Sciatic nerve (tissue), 2 donors: ENCODE data around the gene BCAM. TPM values are rescaled to one million over a fixed set of nuclear protein-coding genes. Genes with fewer than 3 reads are reported as not detected.
A peak's percentile ranks its signal among the peaks of the same experiment; 100 is the strongest.

Experiments used
- ATAC-seq: fragments of 200-7000 bp; cut with Tn5 transposase; one replicate; pipeline ENCODE4 v1.9.1; 2020; ENCODE audit warnings: mild to moderate bottlenecking, moderate library complexity
- DNase-seq: peaks from one replicate; pipeline ENCODE4 v3.0.0-alpha.2; 2020; ENCODE audit warnings: low spot score
- intact Hi-C: fragments of 100-400 bp; cut with DNase I; formaldehyde crosslinking; loops from one replicate; pipeline ENCODE4 v1.14.2; 2022
- total RNA-seq: library from RNA; stranded (reverse); fragmentation: NEBNext Ultra II Directional; extraction: Animal tissue kit (Norgen Biotek cat#: 25700); gene quantifications from one replicate; pipeline ENCODE4 v1.2.1, GENCODE V29; 2021
- donor health status: DM: no; HTN: no; CAD: no.
- donor health status: DM: no; HTN: no; CAD: no.

The BCAM gene
- total RNA-seq, 1 donor from 2014 or later, result 164 TPM

DNA sequence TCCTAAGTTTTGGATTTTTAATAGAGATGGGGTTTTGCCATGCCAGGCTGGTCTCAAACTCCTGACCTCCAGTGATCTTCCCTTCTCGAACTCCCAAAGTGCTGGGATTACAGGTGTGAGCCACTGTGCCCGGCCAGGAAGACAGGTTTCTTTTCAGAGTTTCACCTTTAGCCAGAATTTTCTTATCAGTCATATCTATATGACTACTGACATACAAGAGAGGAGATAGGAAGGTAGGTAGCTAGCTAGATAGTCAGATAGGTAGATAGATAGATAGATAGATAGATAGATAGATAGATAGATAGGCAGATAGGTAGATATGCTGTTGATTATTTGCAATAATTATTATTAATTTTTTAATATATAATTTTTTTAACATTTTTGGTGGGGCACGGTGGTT lies 23.6 kb upstream of the BCAM start:
- intact Hi-C loops, result loop anchor here (5.0 kb wide), 1 partner anchor 57 kb away; no protein-coding TSS in a partner anchor
- DNase-seq, result no peak
- ATAC-seq, result no peak

DNA sequence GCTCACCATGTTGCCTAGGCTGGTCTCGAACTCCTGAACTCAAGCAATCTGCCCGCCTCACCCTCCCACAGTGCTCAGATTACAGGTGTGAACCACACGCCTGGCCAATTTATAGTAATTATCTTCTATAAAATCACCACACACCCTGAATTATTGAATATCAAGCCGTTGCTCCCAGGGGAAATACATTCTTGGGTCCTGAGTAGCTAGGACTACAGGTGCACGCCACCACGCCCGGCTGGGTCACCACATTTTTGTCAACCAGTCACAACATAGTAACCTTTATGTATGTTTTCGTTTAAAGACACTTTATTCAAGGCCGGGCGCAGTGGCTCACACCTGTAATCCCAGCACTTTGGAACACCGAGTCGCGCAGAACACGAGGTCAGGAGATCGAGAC lies 22.9 kb upstream of the BCAM start:
- ATAC-seq (no peak), DNase-seq (no peak)
- intact Hi-C loops, result loop anchor here (5.0 kb wide), 1 partner anchor 56 kb away; no protein-coding TSS in a partner anchor

DNA sequence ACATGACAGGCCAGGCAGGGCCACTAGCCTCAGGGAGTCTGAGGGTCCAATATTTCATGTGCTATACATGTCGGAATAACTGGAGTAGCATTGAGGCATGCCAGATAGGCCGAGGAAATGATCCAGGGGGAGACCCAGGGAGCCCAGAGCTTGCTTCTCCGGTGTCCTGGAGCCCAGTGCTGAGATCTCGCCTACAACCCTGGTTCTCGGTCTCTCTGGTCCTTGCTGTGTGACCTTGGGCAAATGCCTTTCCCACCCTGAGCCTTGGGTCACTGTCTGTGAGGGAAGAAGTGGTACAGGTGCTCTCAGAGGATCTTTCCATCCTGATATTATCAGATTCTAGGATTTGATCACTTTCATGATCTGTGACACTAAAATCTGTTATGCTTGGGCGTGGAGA lies 19.9 kb upstream of the BCAM start:
- intact Hi-C loops, result loop anchor here (5.0 kb wide), 1 partner anchor 53 kb away; no protein-coding TSS in a partner anchor

DNA sequence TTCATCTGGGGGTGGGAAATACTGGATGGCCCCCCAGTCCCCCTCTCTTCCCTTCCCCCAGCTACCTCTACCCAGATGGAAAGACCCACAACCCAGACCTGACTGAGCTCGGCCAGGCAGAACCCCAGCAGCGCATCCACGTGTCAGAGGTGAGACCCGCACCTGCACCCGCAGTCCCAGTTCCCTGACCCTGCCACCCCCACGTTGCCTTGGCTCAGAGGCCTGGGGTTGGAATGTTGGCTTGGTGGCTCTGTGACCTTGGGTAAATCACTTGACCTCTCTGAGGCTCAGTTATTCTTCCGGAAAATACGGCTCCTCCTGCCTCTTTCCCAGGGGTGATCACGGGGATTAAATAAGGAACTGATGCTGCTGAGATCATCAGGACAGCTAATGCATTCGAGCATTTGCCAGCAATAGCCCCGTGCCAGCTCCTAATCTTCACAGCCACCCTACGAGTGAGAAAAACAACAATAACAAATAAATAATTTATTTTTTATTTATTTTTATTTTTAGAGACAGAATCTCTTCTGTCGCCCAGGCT lies 18.9 kb upstream of the BCAM start:
- DNase-seq (no peak), ATAC-seq (no peak)
- intact Hi-C loops, result loop anchor here (5.0 kb wide), 1 partner anchor 52 kb away; no protein-coding TSS in a partner anchor

More for the DNA sequence above, 19.9 kb upstream of the BCAM start:
- no peak for DNase-seq
- no peak for ATAC-seq

DNA sequence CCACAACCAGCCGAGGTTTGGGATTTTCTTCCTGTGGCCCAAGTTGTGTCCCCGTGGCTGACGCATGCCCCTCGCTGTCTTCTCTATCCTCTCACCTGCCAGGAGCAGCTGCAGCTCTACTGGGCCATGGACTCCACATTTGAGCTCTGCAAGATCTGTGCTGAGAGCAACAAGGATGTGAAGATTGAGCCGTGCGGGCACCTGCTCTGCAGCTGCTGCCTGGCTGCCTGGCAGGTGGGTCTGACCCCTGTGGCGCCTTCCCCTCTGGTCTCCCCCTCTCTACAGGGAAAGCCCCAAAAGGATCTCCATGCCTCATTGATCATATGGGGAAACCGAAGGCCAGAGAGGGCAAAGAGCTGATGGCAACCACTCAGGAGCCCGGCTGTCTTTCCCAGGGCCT lies 16.6 kb upstream of the BCAM start:
- no peak for ATAC-seq
- intact Hi-C loops, result no loop called here
- DNase-seq, result no peak

DNA sequence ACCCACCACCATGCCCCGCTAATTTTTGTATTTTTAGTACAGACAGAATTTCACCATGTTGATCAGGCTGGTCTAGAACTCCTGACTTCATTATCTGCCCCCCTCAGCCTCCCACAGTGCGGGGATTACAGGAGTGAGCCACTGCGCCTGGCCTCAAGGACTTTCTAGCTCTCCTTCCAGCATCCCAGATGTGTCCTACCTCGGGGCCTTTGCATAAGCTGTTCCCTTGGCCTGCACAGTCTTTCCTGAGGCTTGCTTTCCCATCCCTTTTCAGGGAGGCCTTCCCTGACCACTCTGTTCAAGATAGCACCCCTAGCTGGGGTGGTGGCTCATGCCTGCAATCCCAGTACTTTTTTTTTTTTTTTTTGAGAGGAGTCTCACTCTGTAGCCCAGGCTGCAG lies 14.3 kb upstream of the BCAM start:
- intact Hi-C loops, result no loop called here
- ATAC-seq, result no peak
- DNase-seq, result no peak

DNA sequence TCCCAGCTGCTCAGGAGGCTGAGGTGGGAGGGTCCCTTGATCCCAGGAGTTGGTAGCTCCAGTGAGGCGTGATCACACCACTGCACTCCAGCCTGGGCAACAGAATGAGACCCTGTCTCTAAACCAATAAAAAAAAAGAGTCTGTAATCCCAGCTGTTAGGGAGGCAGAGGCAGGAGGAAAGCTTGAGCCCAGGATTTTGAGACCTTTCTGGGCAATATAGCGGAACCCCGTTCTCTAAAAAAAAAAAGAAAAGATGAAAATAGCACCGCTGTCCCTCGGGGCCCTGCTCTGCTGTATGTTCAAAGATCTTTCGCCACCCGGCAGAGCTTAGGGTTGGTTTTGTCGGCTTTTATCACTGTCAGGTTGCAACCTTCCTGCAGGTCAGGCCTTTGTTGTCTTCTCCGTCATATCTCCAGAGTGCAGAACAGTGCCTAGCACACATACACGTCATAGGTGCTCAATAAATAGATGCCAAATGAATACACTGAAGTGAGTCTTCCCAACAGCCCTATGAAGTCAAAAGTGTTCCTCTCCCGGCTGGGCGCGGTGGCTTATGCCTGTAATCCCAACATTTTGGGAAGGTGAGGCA lies 13.4 kb upstream of the BCAM start:
- intact Hi-C loops, result no loop called here
- ATAC-seq (no peak), DNase-seq (no peak)

DNA sequence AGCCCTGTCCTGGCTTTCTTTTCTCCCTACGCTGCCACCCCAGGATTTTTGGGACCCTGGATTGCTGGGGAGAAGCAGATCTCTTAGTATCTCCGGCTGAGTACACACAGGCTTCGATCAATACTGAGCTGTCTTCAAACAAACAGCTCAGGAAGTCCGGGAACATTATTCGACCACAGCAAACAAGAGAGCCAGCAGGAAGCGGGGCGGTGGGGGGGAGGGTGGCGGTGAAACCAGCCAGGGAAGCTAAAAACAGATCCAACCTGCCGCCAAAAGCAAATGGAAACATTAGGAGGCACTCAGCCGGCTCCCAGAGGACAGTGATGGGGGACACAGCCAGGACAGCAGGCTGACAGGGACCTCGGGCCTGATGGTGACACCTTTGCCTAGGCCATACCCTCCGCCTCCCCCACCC lies 12.2 kb upstream of the BCAM start:
- DNase-seq, result no peak
- intact Hi-C loops, result no loop called here
- no peak for ATAC-seq

DNA sequence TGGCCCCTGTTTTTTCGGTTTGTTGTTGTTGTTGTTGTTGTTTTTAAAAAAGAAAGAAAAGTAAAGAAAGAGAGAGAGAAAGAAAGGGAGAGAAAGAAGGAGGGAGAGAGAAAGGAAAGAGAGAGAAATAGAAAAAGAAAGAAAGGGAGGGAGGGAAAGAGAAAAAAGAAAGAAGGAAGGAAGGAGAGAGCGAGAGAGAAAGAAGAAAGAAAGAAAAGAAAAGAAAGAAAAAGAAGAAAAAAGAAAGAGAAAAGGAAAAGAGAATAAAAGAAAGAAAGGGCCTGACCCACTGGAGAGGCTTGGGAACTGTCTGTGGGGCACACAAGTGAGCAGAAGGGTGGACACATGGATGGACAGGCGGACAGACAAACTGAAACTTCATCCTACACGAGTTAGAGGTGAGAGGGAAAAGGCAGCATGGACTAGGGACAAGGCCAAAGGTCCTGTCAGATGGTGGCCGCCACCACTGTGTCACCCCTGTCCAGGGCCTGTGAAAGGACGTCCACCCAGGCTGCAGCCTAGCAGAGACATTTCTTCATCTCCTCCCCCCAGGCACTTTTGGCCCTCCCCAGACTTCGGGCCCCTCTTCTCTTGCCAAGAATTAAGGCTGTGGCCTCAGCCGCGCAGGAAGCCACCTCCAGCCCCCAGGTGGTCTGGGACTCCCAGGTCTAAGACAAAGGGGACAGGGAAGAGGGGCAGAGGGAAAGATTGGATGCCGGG lies 9.1 kb upstream of the BCAM start:
- intact Hi-C loops, result loop anchor here (5.0 kb wide), 1 partner anchor 43 kb away; no protein-coding TSS in a partner anchor
- DNase-seq, result no peak
- peak; percentile 51 for ATAC-seq

DNA sequence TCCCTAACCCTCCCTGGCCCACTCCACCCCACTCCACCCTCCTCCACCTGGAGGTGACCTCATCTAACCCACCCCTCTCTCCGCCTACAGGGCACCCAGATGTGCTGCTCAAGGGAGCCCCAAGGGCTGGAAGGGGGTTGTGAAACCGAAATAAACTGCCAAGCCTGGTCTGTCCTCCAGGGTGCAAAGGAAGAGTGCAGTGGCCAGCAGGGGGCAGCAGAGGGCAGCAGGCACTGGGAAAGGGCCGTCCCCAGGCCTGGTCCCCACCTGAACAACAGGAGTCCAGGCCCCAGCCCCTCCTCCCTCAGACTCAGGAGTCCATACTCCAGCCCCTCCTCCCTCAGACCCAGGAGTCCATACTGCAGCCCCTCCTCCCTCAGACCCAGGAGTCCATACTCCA lies 8.4 kb upstream of the BCAM start:
- peak; percentile 93 for DNase-seq
- ATAC-seq, result peak; percentile 97
- intact Hi-C loops, result loop anchor here (5.0 kb wide), 1 partner anchor 42 kb away; no protein-coding TSS in a partner anchor

DNA sequence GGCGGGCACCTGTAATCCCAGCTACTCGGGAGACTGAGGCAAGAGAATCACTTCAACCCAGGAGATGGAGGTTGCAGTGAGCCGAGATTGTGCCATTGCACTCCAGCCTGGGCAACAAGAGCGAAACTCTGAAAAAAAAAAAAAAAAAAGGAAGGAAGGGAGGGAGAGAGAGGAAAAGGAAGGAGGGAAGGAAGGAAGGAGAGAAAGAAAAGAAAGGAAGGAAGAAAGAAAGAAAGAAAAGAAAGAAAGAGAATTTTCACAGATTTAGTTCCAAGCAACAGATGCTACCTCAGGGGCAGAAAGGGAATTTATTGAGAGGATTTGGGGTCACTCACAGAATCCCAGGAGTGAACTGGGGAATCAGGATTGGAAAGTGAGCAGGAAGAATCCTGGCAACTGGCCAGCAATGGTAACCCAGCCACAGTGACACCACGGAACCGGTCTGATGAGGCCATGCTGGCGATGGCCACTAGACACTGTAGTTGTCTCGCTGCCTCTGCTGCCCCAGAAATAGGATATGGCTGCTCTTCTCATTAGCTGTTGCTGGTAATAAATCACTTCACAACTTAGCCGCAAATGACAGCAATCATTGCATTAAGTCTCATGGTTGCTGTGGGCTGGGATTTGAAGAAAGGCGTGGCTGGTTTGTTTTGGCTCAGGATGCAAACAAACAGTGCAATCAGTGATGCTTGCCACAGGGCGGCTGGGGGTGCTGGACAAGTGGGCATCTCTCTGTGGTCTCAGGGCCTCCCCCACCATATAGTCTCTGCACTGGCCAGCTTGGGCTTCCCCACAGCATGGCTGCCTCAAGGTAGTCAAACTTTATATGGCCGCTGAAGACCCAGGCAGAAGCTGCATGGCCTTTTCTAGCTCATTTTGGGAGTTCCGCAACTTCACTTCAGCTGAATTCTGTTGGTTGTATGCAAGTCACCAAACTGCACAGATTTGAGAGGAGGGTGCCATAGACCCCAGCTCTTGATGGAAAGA lies 5.2 kb upstream of the BCAM start:
- DNase-seq, result no peak
- ATAC-seq, result no peak
- intact Hi-C loops, result loop anchor here (5.0 kb wide), 1 partner anchor 39 kb away; no protein-coding TSS in a partner anchor

DNA sequence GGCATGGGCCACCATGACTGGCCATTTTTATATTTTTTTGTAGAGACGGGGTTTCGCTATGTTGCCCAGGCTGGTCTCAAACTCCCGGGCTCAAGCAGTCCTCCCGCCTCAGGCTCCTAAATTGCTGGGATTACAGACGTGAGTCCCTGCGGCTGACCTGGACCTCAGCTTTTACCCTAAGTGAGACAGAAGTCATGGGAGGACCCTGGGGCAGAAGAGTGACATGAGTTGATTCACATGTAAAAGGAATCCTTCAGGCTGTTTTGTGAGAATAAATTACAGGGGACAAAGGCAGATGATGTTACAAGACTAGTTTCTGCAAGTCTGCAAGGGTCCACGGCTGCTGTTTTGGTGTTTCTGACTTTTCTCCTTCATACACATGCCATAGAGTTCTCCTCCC lies 2.6 kb upstream of the BCAM start:
- intact Hi-C loops, result no loop called here
- ATAC-seq (no peak), DNase-seq (no peak)

DNA sequence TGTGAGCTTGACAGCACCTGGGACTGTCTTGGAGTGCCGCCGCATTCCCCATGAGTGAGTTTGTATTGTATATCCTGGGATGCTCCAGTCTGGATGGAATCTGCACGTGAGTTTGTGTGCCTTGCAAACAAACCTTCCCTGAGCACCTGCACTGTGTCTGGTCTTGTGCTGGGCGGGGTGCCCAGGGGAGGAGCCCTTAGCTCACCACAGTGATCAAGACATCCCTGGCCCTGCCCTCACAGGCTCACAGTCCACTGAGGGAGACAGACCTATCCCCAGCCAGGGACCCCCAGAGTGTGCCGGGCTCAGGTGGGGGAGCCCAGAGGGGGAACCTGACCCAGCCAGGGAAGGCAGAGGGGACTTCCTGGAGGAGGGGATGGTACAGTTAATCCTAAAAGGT lies 1.7 kb upstream of the BCAM start:
- DNase-seq, result no peak
- intact Hi-C loops, result no loop called here
- ATAC-seq, result no peak

DNA sequence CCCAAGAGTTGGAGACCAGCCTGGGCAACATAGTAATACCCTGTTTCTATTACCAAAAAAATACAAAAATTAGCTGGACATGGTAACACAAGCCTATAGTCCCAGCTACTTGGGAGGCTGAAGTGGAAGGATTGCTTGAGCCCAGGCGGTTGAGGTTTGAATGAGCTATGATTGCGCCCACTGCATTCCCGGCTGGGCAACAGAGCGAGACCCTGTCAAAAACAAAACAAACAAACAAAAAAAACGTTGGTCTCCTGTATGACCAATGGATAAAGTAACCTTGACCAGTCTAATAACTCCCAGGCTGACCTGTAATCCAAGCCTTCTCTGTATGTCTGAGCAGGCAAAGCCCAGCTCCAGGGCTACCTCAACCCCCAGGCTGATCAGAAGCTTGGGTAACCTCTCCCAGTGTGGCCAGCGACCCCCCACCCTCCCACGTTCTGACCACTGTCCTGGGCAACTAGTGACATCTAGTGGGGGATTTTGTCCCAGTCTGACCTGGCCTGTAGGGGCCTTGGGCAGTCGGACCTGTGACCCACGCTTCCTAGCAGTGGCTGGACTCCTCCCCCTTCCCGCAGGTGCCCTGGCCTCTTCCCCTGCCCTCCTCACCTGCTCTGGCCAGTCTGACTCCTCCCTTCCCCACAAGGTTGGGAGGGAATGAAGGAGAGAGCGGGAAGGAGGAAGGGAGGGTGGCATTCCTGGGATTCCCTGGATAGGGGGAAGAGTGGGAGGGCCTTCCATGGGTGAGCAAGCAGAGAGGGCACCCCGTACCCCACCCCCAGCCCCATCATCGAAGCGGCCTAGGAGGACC lies 1.0 kb upstream of the BCAM start:
- ATAC-seq (peak; percentile 61), DNase-seq (no peak)
- intact Hi-C loops, result no loop called here

DNA sequence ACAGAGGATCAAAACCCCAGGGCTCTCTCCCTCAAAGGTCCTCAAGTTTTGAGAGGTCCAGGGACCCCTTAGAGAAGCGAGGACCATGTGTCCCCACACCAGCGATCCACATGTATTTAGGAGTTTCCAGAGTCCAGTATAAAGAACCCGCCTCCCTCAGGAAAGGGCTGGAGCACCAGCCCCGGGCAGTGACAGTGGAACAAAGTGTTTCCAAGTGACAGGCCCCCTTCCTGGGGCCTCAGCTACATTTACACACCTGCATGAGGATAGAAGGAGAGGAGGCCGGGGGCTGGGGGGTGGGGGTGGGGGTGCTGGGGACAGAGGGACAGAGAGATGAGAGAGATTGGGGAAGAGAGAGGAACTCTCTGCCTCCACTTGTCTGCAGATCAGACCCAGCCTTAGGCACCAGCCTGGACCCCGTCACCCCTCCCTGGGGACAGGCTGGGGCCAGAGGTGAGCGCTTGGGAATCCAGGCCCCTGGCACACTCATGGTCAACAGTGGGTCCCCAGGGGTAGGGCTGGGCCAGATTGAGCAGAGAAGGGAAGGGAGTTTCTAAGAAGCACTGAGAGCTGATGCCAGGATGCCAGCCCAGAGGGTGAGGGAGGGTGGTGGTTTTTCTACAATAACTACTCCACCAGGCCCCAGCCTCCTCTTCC lies 802 bp downstream of the BCAM start:
- intact Hi-C loops, result no loop called here

DNA sequence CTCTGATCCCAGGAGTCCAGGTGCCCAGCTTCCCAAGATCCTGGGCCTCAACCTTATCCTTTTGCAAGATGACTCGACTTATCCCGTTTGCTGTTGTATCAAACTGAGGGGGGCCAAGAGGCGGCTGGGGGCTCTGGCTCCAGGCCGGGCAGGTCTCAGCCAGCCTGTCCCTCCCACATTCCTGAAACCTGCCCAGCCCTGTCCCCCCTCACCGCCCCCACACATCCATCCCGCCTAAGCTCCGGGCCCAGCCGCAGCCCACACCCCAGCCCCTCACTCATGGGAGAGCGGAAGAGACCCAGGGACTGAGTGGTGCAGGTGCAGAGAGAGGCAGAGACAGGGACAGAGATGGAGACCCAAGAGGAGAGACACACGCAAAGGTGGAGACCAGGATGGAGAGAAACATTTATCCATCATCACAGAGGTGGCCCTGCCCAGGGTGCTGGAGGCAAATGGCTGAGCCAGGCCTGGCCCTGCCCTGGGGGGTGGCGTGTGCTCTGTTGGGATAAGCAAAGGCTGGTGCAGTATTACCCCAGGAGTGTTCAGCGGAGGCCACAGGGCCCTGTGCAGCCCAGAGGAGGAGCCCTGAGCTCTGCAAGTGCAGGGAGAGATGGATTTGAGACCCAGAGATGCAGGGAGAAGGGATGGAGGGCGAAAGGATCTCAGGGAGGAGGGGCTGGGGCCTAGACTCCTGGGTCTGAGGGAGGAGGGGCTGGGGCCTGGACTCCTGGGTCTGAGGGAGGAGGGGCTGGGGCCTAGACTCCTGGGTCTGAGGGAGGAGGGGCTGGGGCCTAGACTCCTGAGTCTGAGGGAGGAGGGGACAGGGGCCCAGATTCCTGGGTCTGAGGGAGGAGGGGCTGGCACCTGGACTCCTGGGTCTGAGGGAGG lies 1.6 kb downstream of the BCAM start:
- ATAC-seq, result no peak
- DNase-seq, result no peak
- intact Hi-C loops, result no loop called here

More for the DNA sequence above, 802 bp downstream of the BCAM start:
- ATAC-seq (no peak), DNase-seq (no peak)

DNA sequence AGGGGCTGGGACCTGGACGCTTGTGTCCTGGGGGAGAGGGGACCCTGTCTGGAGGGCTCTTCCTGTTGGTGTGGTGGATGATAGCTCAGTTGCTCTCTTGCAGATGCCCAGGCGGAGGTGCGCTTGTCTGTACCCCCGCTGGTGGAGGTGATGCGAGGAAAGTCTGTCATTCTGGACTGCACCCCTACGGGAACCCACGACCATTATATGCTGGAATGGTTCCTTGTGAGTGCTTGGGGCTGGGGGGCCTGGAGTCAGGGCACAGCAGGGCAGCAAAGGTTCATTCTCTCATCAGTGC lies 2.2 kb downstream of the BCAM start:
- intact Hi-C loops, result no loop called here
- ATAC-seq (no peak), DNase-seq (no peak)
